GM12865 (cell line): ENCODE results near the gene MDH1.
A peak's percentile ranks its signal among the peaks of the same experiment; 100 is the strongest.
"Not testable (repeated sequence)": the region's sequence is repeated elsewhere in the genome, so short reads cannot be mapped to it uniquely, and the experiment has no call there.

Experiments used
- DNase-seq: peaks from one replicate; pipeline ENCODE4 v3.0.0; 2010; ENCODE audit warnings: low read depth
- H3K4me3 ChIP-seq: 2 replicates; pipeline ENCODE4 v1.5.1; 2011; ENCODE audit warnings: mild to moderate bottlenecking, low read depth, low read length, control low read depth
- TF ChIP-seq, protein P1 (sequence below): IDR thresholded peaks from 2 replicates; pipeline ENCODE4 v1.5.1; 2011; ENCODE audit warnings: low read length, control low read depth, low read depth, inconsistent platforms; ENCODE audit not compliant: insufficient read depth; ENCODE audit errors: missing control alignments

Gene MDH1

DNA sequence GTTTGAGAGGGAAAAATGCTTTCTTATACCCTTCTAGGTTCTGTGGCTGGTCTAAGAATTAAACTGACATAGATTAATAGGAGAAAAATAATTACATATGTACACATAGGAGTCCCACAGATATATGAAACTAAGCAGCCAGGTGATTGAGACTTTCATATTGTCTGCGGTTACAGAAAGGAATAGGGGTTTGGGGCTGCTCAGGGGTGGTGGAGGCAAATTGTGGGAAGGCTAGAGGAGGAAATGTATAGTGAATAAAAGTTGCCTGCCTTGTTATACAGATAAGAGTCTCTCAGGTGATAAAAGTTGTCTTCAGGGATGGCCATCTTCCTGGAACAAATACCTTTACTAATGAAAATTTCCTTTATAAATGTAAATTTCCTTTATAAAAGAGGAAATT is 28.6 kb downstream of the MDH1 start:
- TF ChIP-seq, protein P1, sequence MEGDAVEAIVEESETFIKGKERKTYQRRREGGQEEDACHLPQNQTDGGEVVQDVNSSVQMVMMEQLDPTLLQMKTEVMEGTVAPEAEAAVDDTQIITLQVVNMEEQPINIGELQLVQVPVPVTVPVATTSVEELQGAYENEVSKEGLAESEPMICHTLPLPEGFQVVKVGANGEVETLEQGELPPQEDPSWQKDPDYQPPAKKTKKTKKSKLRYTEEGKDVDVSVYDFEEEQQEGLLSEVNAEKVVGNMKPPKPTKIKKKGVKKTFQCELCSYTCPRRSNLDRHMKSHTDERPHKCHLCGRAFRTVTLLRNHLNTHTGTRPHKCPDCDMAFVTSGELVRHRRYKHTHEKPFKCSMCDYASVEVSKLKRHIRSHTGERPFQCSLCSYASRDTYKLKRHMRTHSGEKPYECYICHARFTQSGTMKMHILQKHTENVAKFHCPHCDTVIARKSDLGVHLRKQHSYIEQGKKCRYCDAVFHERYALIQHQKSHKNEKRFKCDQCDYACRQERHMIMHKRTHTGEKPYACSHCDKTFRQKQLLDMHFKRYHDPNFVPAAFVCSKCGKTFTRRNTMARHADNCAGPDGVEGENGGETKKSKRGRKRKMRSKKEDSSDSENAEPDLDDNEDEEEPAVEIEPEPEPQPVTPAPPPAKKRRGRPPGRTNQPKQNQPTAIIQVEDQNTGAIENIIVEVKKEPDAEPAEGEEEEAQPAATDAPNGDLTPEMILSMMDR, result no peak
- no peak overlapping the region for H3K4me3 ChIP-seq
- no peak for DNase-seq

DNA sequence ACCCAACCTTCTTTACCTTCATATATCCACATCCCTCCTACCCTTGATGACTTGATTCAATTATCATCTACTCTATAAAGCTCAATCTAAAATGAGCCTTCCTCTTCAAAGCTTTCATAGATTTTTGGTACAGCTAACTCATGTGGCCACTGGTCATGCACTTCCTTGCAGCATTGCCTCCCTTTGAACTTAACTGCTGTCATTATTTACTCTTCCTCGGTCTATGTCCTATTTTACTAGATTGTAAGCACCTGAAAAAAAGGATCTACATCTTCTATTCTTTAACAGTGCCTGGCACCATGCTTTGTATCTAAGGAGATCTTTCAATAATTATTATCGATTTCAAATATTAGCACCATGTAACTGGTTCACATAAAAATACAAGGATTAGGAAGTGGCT is 30.6 kb downstream of the MDH1 start:
- DNase-seq, result no peak
- TF ChIP-seq, protein P1, result no peak
- no peak overlapping the region for H3K4me3 ChIP-seq

- DNase-seq, result no peak
- TF ChIP-seq, protein P1, result no peak
- H3K4me3 ChIP-seq, result no peak overlapping the region
These were observed 34.0 kb downstream of the MDH1 start for GRCh38 chr2:63622751-63623150.

- H3K4me3 ChIP-seq, result not testable (repeated sequence)
- peak; percentile 3 for DNase-seq
These were observed 35.0 kb downstream of the MDH1 start for GRCh38 chr2:63623763-63624162.

DNA sequence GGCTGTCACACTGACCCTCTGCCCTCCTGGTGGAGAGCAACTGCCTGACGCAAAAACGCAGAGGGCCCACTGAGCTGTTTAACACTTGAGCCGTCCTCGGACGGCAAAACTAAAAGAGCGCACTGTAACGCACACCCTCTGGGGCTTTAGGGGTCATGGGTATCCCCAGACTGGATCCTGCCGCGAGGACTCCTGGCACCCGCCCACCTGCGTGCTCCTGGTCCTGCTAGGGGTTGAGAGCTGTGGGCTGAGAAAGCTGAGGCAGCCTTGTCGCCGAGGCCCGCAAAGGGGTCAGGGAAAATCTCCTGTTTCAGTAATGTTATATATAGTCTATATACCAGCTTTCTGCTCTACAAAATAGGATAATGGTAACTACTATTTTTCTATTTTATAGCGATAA is 39.1 kb downstream of the MDH1 start:
- TF ChIP-seq, protein P1, result no peak
- H3K4me3 ChIP-seq, result no peak overlapping the region
- DNase-seq, result no peak

DNA sequence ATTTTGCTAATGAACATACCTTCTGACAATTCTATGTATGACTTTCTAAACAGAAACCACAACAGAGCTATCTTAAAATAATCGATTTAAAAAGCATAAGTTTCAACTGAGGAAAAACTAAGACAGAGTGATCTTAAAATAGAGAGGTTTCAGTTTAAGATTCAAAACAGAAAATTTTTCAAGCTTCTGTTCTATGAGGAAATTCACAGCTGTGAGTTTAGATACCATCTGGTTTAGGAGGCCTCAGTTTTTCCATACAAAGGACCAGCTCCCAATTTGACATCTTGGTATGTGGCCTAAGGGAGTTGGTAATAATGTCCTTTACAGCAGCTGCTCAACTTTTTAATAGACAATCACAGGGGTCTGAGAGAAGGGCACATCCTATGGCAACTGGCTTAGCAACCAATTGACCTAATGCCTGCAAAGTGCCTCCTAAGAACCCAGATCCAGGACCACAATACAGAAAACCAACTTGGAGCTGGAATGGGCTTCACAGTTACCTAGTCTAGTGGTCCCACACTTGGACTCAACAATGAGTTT is 39.7 kb downstream of the MDH1 start:
- peak; percentile 5 for DNase-seq
- TF ChIP-seq, protein P1, result no peak
- no peak overlapping the region for H3K4me3 ChIP-seq

GRCh38 chr2:63631501-63631900 is 42.7 kb downstream of the MDH1 start:
- H3K4me3 ChIP-seq, result no peak overlapping the region
- TF ChIP-seq, protein P1, result no peak
- no peak for DNase-seq
